ENCODE results near the gene CHRNA10.

The CHRNA10 gene

GRCh38 chr11:3623121-3623520 lies 48.1 kb downstream of the CHRNA10 start:
- H3K36me3 ChIP-seq (ENCODE audit: insufficient read depth, low read length), result no peaks in the 10 kb centered on the region
- no peak overlapping the region for H3K4me2 ChIP-seq (ENCODE audit: low read length)
- no peaks in the 10 kb centered on the region for H3K4me1 ChIP-seq (ENCODE audit: insufficient read depth, low read length, severe bottlenecking)
- no peaks in the 10 kb centered on the region for H3K9me3 ChIP-seq (ENCODE audit: low read length)
- H2AFZ ChIP-seq (ENCODE audit: low read length), result no peak overlapping the region
- H3K9me2 ChIP-seq (ENCODE audit: low read depth, low read length), result no peaks in the 10 kb centered on the region
- H3K4me3 ChIP-seq (ENCODE audit: low read depth, low read length, poor library complexity, severe bottlenecking), result no peak overlapping the region
- H3F3A ChIP-seq (ENCODE audit: insufficient read depth, low read length), result no peaks in the 10 kb centered on the region
- TF ChIP-seq CTCF (IDR thresholded peaks at IDR 0.05; ENCODE audit: low read length) (no peak), EZH2 (IDR thresholded peaks at IDR 0.05; ENCODE audit: borderline replicate concordance, low read length) (no peak)
- H3K79me2 ChIP-seq (ENCODE audit: insufficient read depth, low read length), result no peaks in the 10 kb centered on the region
- H3K27me3 ChIP-seq (ENCODE audit: insufficient read depth, low read length), result no peaks in the 10 kb centered on the region; the same call in 1 of the 2 replicates
- no peak overlapping the region for H3K27ac ChIP-seq (ENCODE audit: low read depth, low read length, poor library complexity, severe bottlenecking)
- no peak overlapping the region for H3K9ac ChIP-seq (ENCODE audit: low read length)
- no peaks in the 10 kb centered on the region for H4K20me1 ChIP-seq (ENCODE audit: insufficient read depth, low read length)

- H3K4me2 ChIP-seq (ENCODE audit: low read length), result no peak overlapping the region
- no peaks in the 10 kb centered on the region for H3K9me2 ChIP-seq (ENCODE audit: low read depth, low read length)
- no peaks in the 10 kb centered on the region for H3F3A ChIP-seq (ENCODE audit: insufficient read depth, low read length)
- H3K9ac ChIP-seq (ENCODE audit: low read length), result no peak overlapping the region
- no peaks in the 10 kb centered on the region for H3K36me3 ChIP-seq (ENCODE audit: insufficient read depth, low read length)
- H3K9me3 ChIP-seq (ENCODE audit: low read length), result no peaks in the 10 kb centered on the region
- no peak overlapping the region for H2AFZ ChIP-seq (ENCODE audit: low read length)
- no peak overlapping the region for H3K27ac ChIP-seq (ENCODE audit: low read depth, low read length, poor library complexity, severe bottlenecking)
- no peaks in the 10 kb centered on the region for H3K4me1 ChIP-seq (ENCODE audit: insufficient read depth, low read length, severe bottlenecking)
- no peaks in the 10 kb centered on the region for H3K79me2 ChIP-seq (ENCODE audit: insufficient read depth, low read length)
- TF ChIP-seq EZH2 (IDR thresholded peaks at IDR 0.05; ENCODE audit: borderline replicate concordance, low read length) (no peak), CTCF (IDR thresholded peaks at IDR 0.05; ENCODE audit: low read length) (no peak)
- H3K4me3 ChIP-seq (ENCODE audit: low read depth, low read length, poor library complexity, severe bottlenecking), result no peak overlapping the region
- no peaks in the 10 kb centered on the region; the same call in 1 of the 2 replicates for H3K27me3 ChIP-seq (ENCODE audit: insufficient read depth, low read length)
- no peaks in the 10 kb centered on the region for H4K20me1 ChIP-seq (ENCODE audit: insufficient read depth, low read length)
These were observed 48.7 kb downstream of the CHRNA10 start for GRCh38 chr11:3622521-3622920.

GRCh38 chr11:3617990-3618389 lies 53.2 kb downstream of the CHRNA10 start:
- Histone ChIP-seq H3K27me3 (ENCODE audit: insufficient read depth, low read length) (no peaks in the 10 kb centered on the region), H3F3A (ENCODE audit: insufficient read depth, low read length) (no peaks in the 10 kb centered on the region), H3K4me3 (ENCODE audit: low read depth, low read length, poor library complexity, severe bottlenecking) (no peak overlapping the region), H4K20me1 (ENCODE audit: insufficient read depth, low read length) (no peaks in the 10 kb centered on the region), H3K36me3 (ENCODE audit: insufficient read depth, low read length) (no peaks in the 10 kb centered on the region), H3K4me1 (ENCODE audit: insufficient read depth, low read length, severe bottlenecking) (no peaks in the 10 kb centered on the region), H3K79me2 (ENCODE audit: insufficient read depth, low read length) (no peaks in the 10 kb centered on the region), H3K9ac (ENCODE audit: low read length) (no peak overlapping the region), H2AFZ (ENCODE audit: low read length) (no peak overlapping the region), H3K27ac (ENCODE audit: low read depth, low read length, poor library complexity, severe bottlenecking) (no peak overlapping the region), H3K9me2 (ENCODE audit: low read depth, low read length) (no peaks in the 10 kb centered on the region), H3K9me3 (ENCODE audit: low read length) (no peaks in the 10 kb centered on the region), H3K4me2 (ENCODE audit: low read length) (no peak overlapping the region)
- TF ChIP-seq CTCF (IDR thresholded peaks at IDR 0.05; ENCODE audit: low read length) (no peak), EZH2 (IDR thresholded peaks at IDR 0.05; ENCODE audit: borderline replicate concordance, low read length) (no peak)
